K562 (cell line): ENCODE data around the gene XIRP1. TPM values are rescaled to one million over a fixed set of nuclear protein-coding genes. Genes with fewer than 3 reads are reported as not detected.

Experiments used
- ATAC-seq: fragments of 200-7000 bp; cut with Tn5 transposase; 3 replicates; pipeline ENCODE4 v1.9.1; 2020; ENCODE audit warnings: moderate library complexity
- BruUV-seq: library from RNA; stranded (reverse); fragments of 400-500 nt; replicated peaks from 2 replicates; lab custom pipeline; 2021; lab: Mats Ljungman, UMichigan
- CTCF ChIA-PET: fragments of 300-600 bp; formaldehyde crosslinking; extraction: SDS; loops from one replicate; lab custom pipeline; 2021; ENCODE audit warnings: low intra/inter-chr PET ratio; lab: Yijun Ruan, JAX
- POLR2A ChIA-PET: fragments of 300-600, 350-650 bp; sonication (Branson Sonifier 250); formaldehyde crosslinking; extraction: SDS; loops from one replicate; lab custom pipeline; 2021; ENCODE audit warnings: antibody characterized with exemption, inconsistent platforms; lab: Yijun Ruan, JAX
- DNase-seq, 4 experiments: peaks; one replicate each; pipeline versions ENCODE4 v3.0.0 to v3.0.0-alpha.2; 2011 to 2018; ENCODE audit warnings: low spot score in 3 of 4, mixed read lengths in 3 of 4; ENCODE audit errors: extremely low read depth in 1 of 4
- FAIRE-seq: peaks from 2 replicates; lab custom pipeline; 2011; peaks lifted over from hg19 to GRCh38; lab: Jason Lieb, UNC
- H2AFZ ChIP-seq: 2 replicates; pipeline ENCODE4 v1.6.0; 2011; ENCODE audit warnings: low read depth, low read length, control low read depth, inconsistent platforms
- H3K27ac ChIP-seq: fragments of 200-600 bp; 3 replicates; pipeline ENCODE4 v1.8.0; 2011; ENCODE audit warnings: low read depth, mild to moderate bottlenecking, control low read depth, inconsistent platforms, low read length, moderate library complexity, mixed read lengths; ENCODE audit errors: extremely low read depth
- H3K27me3 ChIP-seq, 2 experiments: fragments of 300-600 bp in 1 of 2; 2 replicates in 1 of 2; 3 replicates in 1 of 2; pipeline versions ENCODE4 v1.6.0 to v1.8.0; 2011; ENCODE audit warnings: inconsistent platforms in 2 of 2, low read length in 2 of 2, mild to moderate bottlenecking in 1 of 2, mixed read lengths in 1 of 2, moderate library complexity in 1 of 2; ENCODE audit not compliant: control insufficient read depth in 2 of 2, insufficient read depth in 2 of 2
- H3K36me3 ChIP-seq: fragments of 300-600 bp; 3 replicates; pipeline ENCODE4 v1.8.0; 2011; ENCODE audit warnings: mild to moderate bottlenecking, low read length, inconsistent platforms; ENCODE audit not compliant: control insufficient read depth, insufficient read depth
- H3K4me1 ChIP-seq, 2 experiments: fragments of 200-600 bp in 1 of 2; replicated peaks in 1 of 2; 2 replicates in 1 of 2; 3 replicates in 1 of 2; pipeline versions ENCODE4 v1.5.1 to v1.8.0; 2011; ENCODE audit warnings: inconsistent platforms in 2 of 2, low read length in 2 of 2, mild to moderate bottlenecking in 1 of 2, mixed read lengths in 1 of 2, moderate library complexity in 1 of 2; ENCODE audit not compliant: control insufficient read depth in 2 of 2, insufficient read depth in 2 of 2
- H3K4me2 ChIP-seq: 2 replicates; pipeline ENCODE4 v1.6.1; 2011; ENCODE audit warnings: low read length, control low read depth, inconsistent platforms, mixed read lengths; ENCODE audit not compliant: insufficient read depth
- H3K4me3 ChIP-seq: fragments of 200-600 bp; sonication (generic), shearing (Covaris generic); 2 replicates; pipeline ENCODE4 v1.5.1; 2016; ENCODE audit warnings: control low read depth, inconsistent platforms
- H3K79me2 ChIP-seq: fragments of 200-600 bp; 3 replicates; pipeline ENCODE4 v1.8.0; 2011; ENCODE audit warnings: low read length, inconsistent platforms; ENCODE audit not compliant: control insufficient read depth, insufficient read depth
- H3K9ac ChIP-seq, 2 experiments: 2 replicates each; pipeline versions ENCODE4 v1.6.0 to v1.6.1; 2011; ENCODE audit warnings: low read depth in 2 of 2, low read length in 2 of 2, control low read depth in 1 of 2, inconsistent platforms in 1 of 2, mild to moderate bottlenecking in 1 of 2, mixed read lengths in 1 of 2; ENCODE audit not compliant: insufficient read depth in 1 of 2
- H3K9me1 ChIP-seq: one replicate; pipeline ENCODE4 v1.6.0; 2011; ENCODE audit warnings: inconsistent platforms, mild to moderate bottlenecking, low read length, moderate library complexity; ENCODE audit not compliant: control insufficient read depth, insufficient read depth
- H3K9me3 ChIP-seq: replicated peaks from 2 replicates; pipeline ENCODE4 v1.5.1; 2011; ENCODE audit warnings: low read depth, low read length, inconsistent platforms; ENCODE audit not compliant: control insufficient read depth, insufficient read depth
- H4K20me1 ChIP-seq: replicated peaks from 2 replicates; pipeline ENCODE4 v1.6.1; 2011; ENCODE audit warnings: low read length, inconsistent platforms, mixed read lengths; ENCODE audit not compliant: control insufficient read depth, insufficient read depth
- ADNP ChIP-seq: fragments of 200-800 bp; sonication (Bioruptor generic); IDR thresholded peaks from 2 replicates; pipeline ENCODE4 v1.6.1; 2016; ENCODE audit warnings: missing genetic modification characterization, missing compliant biosample characterization
- ASH1L ChIP-seq: fragments of 450-650 bp; IDR thresholded peaks from 2 replicates; pipeline ENCODE4 v1.6.1; 2018; ENCODE audit warnings: borderline replicate concordance, mild to moderate bottlenecking, low read depth; ENCODE audit not compliant: partially characterized antibody
- FOXO4 ChIP-seq: fragments of 450-650 bp; formaldehyde crosslinking; IDR thresholded peaks from 2 replicates; pipeline ENCODE4 v1.4.0; 2020; ENCODE audit warnings: mild to moderate bottlenecking, moderate library complexity
- GABPB2 ChIP-seq: fragments of 250-450 bp; sonication (Bioruptor Pico); conservative IDR thresholded peaks from 2 replicates; pipeline ENCODE4 v1.5.1; 2021; ENCODE audit warnings: mild to moderate bottlenecking
- MIER1 ChIP-seq: fragments of 450-650 bp; IDR thresholded peaks from 2 replicates; pipeline ENCODE4 v1.6.1; 2016; ENCODE audit warnings: antibody characterized with exemption, mild to moderate bottlenecking, low read depth
- TCF3 ChIP-seq: sonication (generic); formaldehyde crosslinking; IDR thresholded peaks from 2 replicates; pipeline ENCODE4 v1.4.0; 2020; ENCODE audit warnings: mild to moderate bottlenecking, missing genetic modification reagents
- TRIM24 ChIP-seq, 2 experiments: fragments of 450-650 bp; IDR thresholded peaks; 2 replicates each; pipeline ENCODE4 v1.6.1; 2016
- USF1 ChIP-seq: sonication (generic); formaldehyde crosslinking; IDR thresholded peaks from 2 replicates; pipeline ENCODE4 v1.9.0; 2022; ENCODE audit warnings: mild to moderate bottlenecking, missing genetic modification reagents
- WGBS: fragments of 100-300 bp; shearing (Covaris generic); methylation state at CpG from one replicate; pipeline ENCODE4 v1.1.6; 2016; ENCODE audit warnings: low coverage, mixed read lengths; ENCODE audit not compliant: insufficient coverage; ENCODE audit errors: missing lambda C conversion rate; 5-methylcytosine and 5-hydroxymethylcytosine counted together
- in situ Hi-C: fragments of 300-500 bp; cut with MboI; formaldehyde crosslinking; loops from 4 replicates; pipeline ENCODE4 v1.15.0; 2018; ENCODE audit warnings: inconsistent platforms, mixed read lengths
- intact Hi-C: fragments of 100-400 bp; cut with micrococcal nuclease; formaldehyde crosslinking; loops from 2 replicates; pipeline ENCODE4 v1.14.2; 2022
- polyA plus RNA-seq, 8 experiments: library from polyadenylated mRNA; depleted of rRNA in 4 of 8; stranded (reverse) in 5 of 8; unstranded in 3 of 8; fragments of >200 nt; fragmentation: Nextera tagmentation in 2 of 8; fragmentation: Illumina TruSeq in 1 of 8; extraction: Ambion mirVana in 2 of 8; extraction: Trizol in 1 of 8; gene quantifications; 2 replicates each; pipeline versions ENCODE4 v1.2.1 to v1.2.3, GENCODE V29; 2011 to 2014; ENCODE audit warnings: inconsistent platforms in 1 of 8, missing spikeins in 1 of 8
- total RNA-seq, 7 experiments: library from RNA; depleted of rRNA in 6 of 7; stranded (reverse); fragments of >200 nt in 6 of 7; fragmentation: Illumina TruSeq in 2 of 7; extraction: Trizol in 2 of 7; gene quantifications; 2 replicates each; pipeline versions ENCODE4 v1.2.1 to v1.2.3, GENCODE V29; 2011 to 2021; ENCODE audit warnings: low replicate concordance in 1 of 7
- TF ChIP-seq, protein P1 (sequence below), 2 experiments: IDR thresholded peaks; 2 replicates each; pipeline ENCODE4 v1.6.1; 2011; ENCODE audit warnings: borderline replicate concordance in 1 of 2, control low read depth in 1 of 2, low read depth in 1 of 2, low read length in 1 of 2, mild to moderate bottlenecking in 1 of 2, mixed read lengths in 1 of 2, moderate library complexity in 1 of 2; ENCODE audit not compliant: insufficient read depth in 1 of 2, insufficient read length in 1 of 2, poor library complexity in 1 of 2, severe bottlenecking in 1 of 2; ENCODE audit errors: extremely low read depth in 1 of 2
- TF ChIP-seq, protein P2 (sequence below): fragments of 250-450 bp; sonication (Bioruptor Pico); IDR thresholded peaks from 2 replicates; pipeline ENCODE4 v1.8.0; 2021; ENCODE audit warnings: moderate library complexity, mild to moderate bottlenecking, inconsistent platforms

Gene XIRP1
- total and polyA plus RNA-seq, 9 of the 15 experiments (the other 6 are each of a cell fraction or from before 2014, with no cell fraction given) = 0.03 to 0.27 (median 0.08) TPM; not detected in 3

GRCh38 chr3:39166134-39166710 is 26.2 kb downstream of the XIRP1 start:
- BruUV-seq = no TSS peak
- Histone ChIP-seq H3K4me3 (no peak overlapping the region), H3K27ac (peak overlapping the region; percentile 61; the same call in 2 of the 3 replicates), H3K4me1 (peaks cover 0 to 24% of the 10 kb centered on the region in 2 experiments; a peak in 4 of 5 replicates), H3K79me2 (no peaks in the 10 kb centered on the region), H3K27me3 (no peaks in the 10 kb centered on the region), H3K36me3 (no peaks in the 10 kb centered on the region), H3K9me3 (no peaks in the 10 kb centered on the region), H3K9me1 (no peaks in the 10 kb centered on the region), H4K20me1 (no peaks in the 10 kb centered on the region), H3K9ac (no peak overlapping the region), H2AFZ (peak overlapping the region; percentile 90), H3K4me2 (peak overlapping the region; percentile 4; the same call in 1 of the 2 replicates)
- intact Hi-C loops = no loop called here
- peak in 2 of 4 experiments; percentile 71 to 79 for DNase-seq
- in situ Hi-C loops = no loop called here
- peak; percentile 86 for FAIRE-seq
- POLR2A ChIA-PET = interaction anchor here (1.2 kb wide), 1 partner anchor 19 kb away, joined by 5 read pairs; no protein-coding TSS in a partner anchor
- WGBS = 21% methylated on average over 3 of the region's 3 CpGs
- CTCF ChIA-PET = interaction anchor here (1.3 kb wide), 1 partner anchor 125 kb away, joined by 4 read pairs; no protein-coding TSS in a partner anchor
- peak; percentile 89 for ATAC-seq
- no peak for TF ChIP-seq GABPB2 (CRISPR knock-in tag)
- 0 out of 2 replicates have a peak, but pooled peaks have one; percentile 22 for TF ChIP-seq TCF3
- TF ChIP-seq FOXO4 (CRISPR knock-in tag) = no peak
- TF ChIP-seq, protein P1, sequence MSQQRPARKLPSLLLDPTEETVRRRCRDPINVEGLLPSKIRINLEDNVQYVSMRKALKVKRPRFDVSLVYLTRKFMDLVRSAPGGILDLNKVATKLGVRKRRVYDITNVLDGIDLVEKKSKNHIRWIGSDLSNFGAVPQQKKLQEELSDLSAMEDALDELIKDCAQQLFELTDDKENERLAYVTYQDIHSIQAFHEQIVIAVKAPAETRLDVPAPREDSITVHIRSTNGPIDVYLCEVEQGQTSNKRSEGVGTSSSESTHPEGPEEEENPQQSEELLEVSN (IDR thresholded peaks at IDR 0.05; ENCODE audit: borderline replicate concordance in 1 of 2, extremely low read depth in 1 of 2, insufficient read depth in 1 of 2, insufficient read length in 1 of 2, low read depth in 1 of 2, low read length in 1 of 2, poor library complexity in 1 of 2, severe bottlenecking in 1 of 2) = no peak
- TF ChIP-seq USF1 (CRISPR knock-in tag) = no peak
- TF ChIP-seq MIER1 = no peak
- TF ChIP-seq ASH1L = no peak
- TF ChIP-seq, protein P2, sequence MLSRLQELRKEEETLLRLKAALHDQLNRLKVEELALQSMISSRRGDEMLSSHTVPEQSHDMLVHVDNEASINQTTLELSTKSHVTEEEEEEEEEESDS (CRISPR knock-in tag) = no peak
- TF ChIP-seq ADNP (tag) = no peak
- peak in 1 of 2 experiments; percentile 46; a peak in 1 of 4 replicates for TF ChIP-seq TRIM24 (IDR thresholded peaks at IDR 0.05)
